WTC11 (cell line): ENCODE data around the gene RTN3. TPM values are rescaled to one million over a fixed set of nuclear protein-coding genes. Genes with fewer than 3 reads are reported as not detected.

Experiments used
- ATAC-seq: fragments of 200-7000 bp; cut with Tn5 transposase; 2 replicates; pipeline ENCODE4 v1.10.0; 2021; ENCODE audit warnings: mild to moderate bottlenecking, moderate library complexity
- CTCF ChIA-PET: fragments of 300-600 bp; sonication (Branson Sonifier 250); formaldehyde crosslinking; loops from one replicate; lab custom pipeline; 2021; ENCODE audit warnings: antibody characterized with exemption; lab: Charles Lee
- POLR2A ChIA-PET: fragments of 350-600 bp; sonication (Branson Sonifier 250); formaldehyde crosslinking; loops from one replicate; lab custom pipeline; 2021; ENCODE audit warnings: antibody characterized with exemption; lab: Charles Lee
- DNase-seq: peaks from one replicate; pipeline ENCODE4 v3.0.0; 2021; ENCODE audit warnings: low spot score
- H3K27ac Mint-ChIP-seq: 2 replicates; pipeline ENCODE4 v1.8.0; 2021; ENCODE audit warnings: mixed read lengths
- H3K27me3 Mint-ChIP-seq: 2 replicates; pipeline ENCODE4 v1.8.0; 2021; ENCODE audit warnings: low read depth, mild to moderate bottlenecking, moderate library complexity, mixed read lengths
- H3K36me3 Mint-ChIP-seq: 2 replicates; pipeline ENCODE4 v1.8.0; 2021; ENCODE audit warnings: mixed read lengths
- H3K4me1 Mint-ChIP-seq: 2 replicates; pipeline ENCODE4 v1.8.0; 2022; ENCODE audit warnings: mixed read lengths
- H3K4me3 Mint-ChIP-seq: 2 replicates; pipeline ENCODE4 v1.8.0; 2021; ENCODE audit warnings: mild to moderate bottlenecking, moderate library complexity, mixed read lengths
- H3K9me3 Mint-ChIP-seq: 2 replicates; pipeline ENCODE4 v1.8.0; 2021; ENCODE audit warnings: mixed read lengths
- AFF4 ChIP-seq: sonication (generic); formaldehyde crosslinking; IDR thresholded peaks from 2 replicates; pipeline ENCODE4 v1.8.1; 2023; ENCODE audit warnings: mild to moderate bottlenecking, missing genetic modification reagents, borderline replicate concordance
- E2F5 ChIP-seq: sonication (generic); formaldehyde crosslinking; IDR thresholded peaks from 2 replicates; pipeline ENCODE4 v1.8.1; 2022; ENCODE audit warnings: mild to moderate bottlenecking, moderate library complexity, missing genetic modification reagents
- EMX1 ChIP-seq: fragments of 250-450 bp; sonication (Bioruptor Pico); IDR thresholded peaks from 2 replicates; pipeline ENCODE4 v1.8.0; 2021; ENCODE audit warnings: mild to moderate bottlenecking
- ETV6 ChIP-seq: sonication (generic); formaldehyde crosslinking; IDR thresholded peaks from 2 replicates; pipeline ENCODE4 v1.8.1; 2022; ENCODE audit warnings: mild to moderate bottlenecking, missing genetic modification reagents
- FOXK1 ChIP-seq: sonication (generic); formaldehyde crosslinking; IDR thresholded peaks from 2 replicates; pipeline ENCODE4 v1.8.0; 2022; ENCODE audit warnings: mild to moderate bottlenecking, moderate library complexity, missing genetic modification reagents
- FOXP1 ChIP-seq: sonication (generic); formaldehyde crosslinking; IDR thresholded peaks from 2 replicates; pipeline ENCODE4 v1.8.0; 2022; ENCODE audit warnings: missing genetic modification reagents, mild to moderate bottlenecking, moderate library complexity, borderline replicate concordance
- GTF2I ChIP-seq: fragments of 250-450 bp; sonication (Bioruptor Pico); conservative IDR thresholded peaks from 2 replicates; pipeline ENCODE4 v1.4.0; 2021; ENCODE audit warnings: mild to moderate bottlenecking
- IRF2 ChIP-seq: sonication (generic); formaldehyde crosslinking; IDR thresholded peaks from 2 replicates; pipeline ENCODE4 v1.8.0; 2022; ENCODE audit warnings: low read depth, missing genetic modification reagents, borderline replicate concordance
- MLX ChIP-seq: sonication (generic); formaldehyde crosslinking; IDR thresholded peaks from 2 replicates; pipeline ENCODE4 v1.8.1; 2023; ENCODE audit warnings: mild to moderate bottlenecking, missing genetic modification reagents, moderate library complexity
- MYBL2 ChIP-seq: sonication (generic); formaldehyde crosslinking; IDR thresholded peaks from 2 replicates; pipeline ENCODE4 v1.8.1; 2023; ENCODE audit warnings: mild to moderate bottlenecking, moderate library complexity, missing genetic modification reagents
- NFYB ChIP-seq: sonication (generic); formaldehyde crosslinking; conservative IDR thresholded peaks from 2 replicates; pipeline ENCODE4 v1.8.0; 2022; ENCODE audit warnings: low read depth, missing genetic modification reagents
- OVOL2 ChIP-seq: fragments of 250-450 bp; sonication (Bioruptor Pico); IDR thresholded peaks from 2 replicates; pipeline ENCODE4 v1.9.0; 2021; ENCODE audit warnings: mild to moderate bottlenecking, borderline replicate concordance
- TEAD1 ChIP-seq: sonication (generic); formaldehyde crosslinking; IDR thresholded peaks from 2 replicates; pipeline ENCODE4 v1.8.0; 2022; ENCODE audit warnings: mild to moderate bottlenecking, missing genetic modification reagents
- total RNA-seq: library from RNA; stranded (reverse); gene quantifications from 3 replicates; pipeline ENCODE4 v1.2.3, GENCODE V29; 2021
- TF ChIP-seq, protein P1 (sequence below): fragments of 250-450 bp; sonication (Bioruptor Pico); IDR thresholded peaks from 2 replicates; pipeline ENCODE4 v1.9.0; 2021; ENCODE audit warnings: moderate library complexity, mild to moderate bottlenecking, inconsistent platforms, borderline replicate concordance
- TF ChIP-seq, protein P2 (sequence below): fragments of 250-450 bp; sonication (Bioruptor Pico); IDR thresholded peaks from 2 replicates; pipeline ENCODE4 v1.8.0; 2021; ENCODE audit warnings: mild to moderate bottlenecking
- TF ChIP-seq, protein P3 (sequence below): fragments of 200-600 bp; IDR thresholded peaks from 2 replicates; pipeline ENCODE4 v1.8.0; 2022; ENCODE audit warnings: antibody characterized with exemption
- TF ChIP-seq, protein P4 (sequence below): sonication (generic); formaldehyde crosslinking; IDR thresholded peaks from 2 replicates; pipeline ENCODE4 v1.8.1; 2022; ENCODE audit warnings: low read depth, missing genetic modification reagents, borderline replicate concordance
- TF ChIP-seq, protein P5 (sequence below): fragments of 250-450 bp; sonication (Bioruptor Pico); IDR thresholded peaks from 2 replicates; pipeline ENCODE4 v1.9.0; 2021; ENCODE audit warnings: mild to moderate bottlenecking

RTN3 gene
- total RNA-seq, 1 experiment from 2014 or later = 159 TPM

DNA sequence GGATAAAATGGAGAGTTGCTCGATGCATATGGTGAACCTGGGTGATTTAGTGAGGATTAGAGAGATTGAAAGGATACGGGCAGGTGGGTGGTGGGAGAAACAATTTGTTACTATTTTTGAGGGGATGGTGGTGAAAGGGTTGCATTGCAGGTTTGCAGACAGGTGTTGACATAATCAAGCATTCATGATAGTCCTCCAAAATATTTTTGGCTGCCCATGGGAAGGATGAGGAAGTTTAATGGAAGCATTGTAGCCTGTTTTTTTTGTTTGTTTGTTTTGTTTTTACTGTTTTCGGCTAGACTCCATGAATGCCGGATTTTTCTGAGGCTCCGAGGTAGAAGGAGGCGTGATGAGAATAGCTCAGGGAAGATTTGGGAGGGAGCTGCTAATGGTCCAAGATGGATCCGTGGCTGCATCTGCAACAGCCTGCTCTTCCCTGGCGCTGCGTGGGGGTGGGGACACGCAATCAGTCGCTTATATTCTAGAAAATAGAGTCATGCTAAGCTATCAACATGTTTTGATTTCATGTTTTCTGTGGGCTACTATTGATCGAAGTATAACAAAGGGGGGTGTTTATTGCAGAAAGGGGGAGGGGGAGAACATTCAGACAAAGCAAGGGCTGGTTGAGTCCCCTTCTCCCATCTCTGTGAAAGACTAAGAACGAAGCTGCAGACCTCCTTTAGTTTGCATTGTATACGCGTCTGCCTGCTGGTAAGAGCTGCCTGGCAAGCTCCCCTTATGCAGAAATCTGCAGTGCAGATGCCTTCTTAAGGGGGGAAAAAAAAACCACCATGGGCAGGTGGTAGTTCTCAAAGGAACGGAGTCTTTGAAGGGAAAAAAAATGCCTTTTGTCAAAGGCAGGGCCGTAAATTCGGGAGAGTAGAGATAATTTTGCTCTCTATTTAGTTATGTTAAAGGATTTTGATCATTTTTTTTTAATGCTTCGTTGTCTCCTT, 1.0 kb downstream of the RTN3 start:
- H3K36me3 Mint-ChIP-seq = no peaks in the 10 kb centered on the region
- peak; percentile 5 for ATAC-seq
- CTCF ChIA-PET = interaction anchor here (0.6 to 3.0 kb wide), 11 partner anchors 9 to 1114 kb away, joined by 3 to 25 read pairs (median 4); partner anchors contain the start of genes ATL3 and STX5

GRCh38 chr11:63683133-63683991, 2.1 kb downstream of the RTN3 start:
- Mint-ChIP-seq H3K27me3 (no peaks in the 10 kb centered on the region; the same call in 1 of the 2 replicates), H3K9me3 (no peaks in the 10 kb centered on the region), H3K36me3 (no peaks in the 10 kb centered on the region), H3K27ac (peak overlapping the region; percentile 84), H3K4me1 (peaks cover 42% of the 10 kb centered on the region), H3K4me3 (peak overlapping the region; percentile 93)
- DNase-seq (no peak), ATAC-seq (no peak)
- CTCF ChIA-PET = interaction anchor here (0.9 to 3.0 kb wide), 6 partner anchors 12 to 85 kb away, joined by 3 to 25 read pairs (median 6); partner anchors contain the start of gene ATL3
- POLR2A ChIA-PET = interaction anchor here (0.6 to 2.5 kb wide), 4 partner anchors 13 to 631 kb away, joined by 3 to 27 read pairs (median 4); partner anchors contain the start of gene ATL3
- TF ChIP-seq NFYB (CRISPR knock-in tag) (no peak), MYBL2 (no peak), FOXK1 (CRISPR knock-in tag) (no peak), E2F5 (no peak), TEAD1 (no peak), OVOL2 (CRISPR knock-in tag) (no peak), GTF2I (no peak), AFF4 (no peak), FOXP1 (CRISPR knock-in tag) (no peak), EMX1 (CRISPR knock-in tag) (no peak), MLX (CRISPR knock-in tag) (no peak)
- TF ChIP-seq, protein P1, sequence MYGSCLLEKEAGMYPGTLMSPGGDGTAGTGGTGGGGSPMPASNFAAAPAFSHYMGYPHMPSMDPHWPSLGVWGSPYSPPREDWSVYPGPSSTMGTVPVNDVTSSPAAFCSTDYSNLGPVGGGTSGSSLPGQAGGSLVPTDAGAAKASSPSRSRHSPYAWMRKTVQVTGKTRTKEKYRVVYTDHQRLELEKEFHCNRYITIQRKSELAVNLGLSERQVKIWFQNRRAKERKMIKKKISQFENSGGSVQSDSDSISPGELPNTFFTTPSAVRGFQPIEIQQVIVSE (CRISPR knock-in tag) = no peak
- TF ChIP-seq, protein P2, sequence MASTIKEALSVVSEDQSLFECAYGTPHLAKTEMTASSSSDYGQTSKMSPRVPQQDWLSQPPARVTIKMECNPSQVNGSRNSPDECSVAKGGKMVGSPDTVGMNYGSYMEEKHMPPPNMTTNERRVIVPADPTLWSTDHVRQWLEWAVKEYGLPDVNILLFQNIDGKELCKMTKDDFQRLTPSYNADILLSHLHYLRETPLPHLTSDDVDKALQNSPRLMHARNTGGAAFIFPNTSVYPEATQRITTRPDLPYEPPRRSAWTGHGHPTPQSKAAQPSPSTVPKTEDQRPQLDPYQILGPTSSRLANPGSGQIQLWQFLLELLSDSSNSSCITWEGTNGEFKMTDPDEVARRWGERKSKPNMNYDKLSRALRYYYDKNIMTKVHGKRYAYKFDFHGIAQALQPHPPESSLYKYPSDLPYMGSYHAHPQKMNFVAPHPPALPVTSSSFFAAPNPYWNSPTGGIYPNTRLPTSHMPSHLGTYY (CRISPR knock-in tag) = no peak
- TF ChIP-seq, protein P3, sequence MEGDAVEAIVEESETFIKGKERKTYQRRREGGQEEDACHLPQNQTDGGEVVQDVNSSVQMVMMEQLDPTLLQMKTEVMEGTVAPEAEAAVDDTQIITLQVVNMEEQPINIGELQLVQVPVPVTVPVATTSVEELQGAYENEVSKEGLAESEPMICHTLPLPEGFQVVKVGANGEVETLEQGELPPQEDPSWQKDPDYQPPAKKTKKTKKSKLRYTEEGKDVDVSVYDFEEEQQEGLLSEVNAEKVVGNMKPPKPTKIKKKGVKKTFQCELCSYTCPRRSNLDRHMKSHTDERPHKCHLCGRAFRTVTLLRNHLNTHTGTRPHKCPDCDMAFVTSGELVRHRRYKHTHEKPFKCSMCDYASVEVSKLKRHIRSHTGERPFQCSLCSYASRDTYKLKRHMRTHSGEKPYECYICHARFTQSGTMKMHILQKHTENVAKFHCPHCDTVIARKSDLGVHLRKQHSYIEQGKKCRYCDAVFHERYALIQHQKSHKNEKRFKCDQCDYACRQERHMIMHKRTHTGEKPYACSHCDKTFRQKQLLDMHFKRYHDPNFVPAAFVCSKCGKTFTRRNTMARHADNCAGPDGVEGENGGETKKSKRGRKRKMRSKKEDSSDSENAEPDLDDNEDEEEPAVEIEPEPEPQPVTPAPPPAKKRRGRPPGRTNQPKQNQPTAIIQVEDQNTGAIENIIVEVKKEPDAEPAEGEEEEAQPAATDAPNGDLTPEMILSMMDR = no peak

More for the DNA sequence above, 1.0 kb downstream of the RTN3 start:
- Mint-ChIP-seq H3K27ac (peak overlapping the region; percentile 84), H3K4me1 (peaks cover 33% of the 10 kb centered on the region), H3K9me3 (no peaks in the 10 kb centered on the region), H3K27me3 (no peaks in the 10 kb centered on the region; the same call in none of the 2 replicates)
- 0 out of 2 replicates have a peak, but pooled peaks have one; percentile 6 for TF ChIP-seq ETV6 (CRISPR knock-in tag)
- TF ChIP-seq, protein P4, sequence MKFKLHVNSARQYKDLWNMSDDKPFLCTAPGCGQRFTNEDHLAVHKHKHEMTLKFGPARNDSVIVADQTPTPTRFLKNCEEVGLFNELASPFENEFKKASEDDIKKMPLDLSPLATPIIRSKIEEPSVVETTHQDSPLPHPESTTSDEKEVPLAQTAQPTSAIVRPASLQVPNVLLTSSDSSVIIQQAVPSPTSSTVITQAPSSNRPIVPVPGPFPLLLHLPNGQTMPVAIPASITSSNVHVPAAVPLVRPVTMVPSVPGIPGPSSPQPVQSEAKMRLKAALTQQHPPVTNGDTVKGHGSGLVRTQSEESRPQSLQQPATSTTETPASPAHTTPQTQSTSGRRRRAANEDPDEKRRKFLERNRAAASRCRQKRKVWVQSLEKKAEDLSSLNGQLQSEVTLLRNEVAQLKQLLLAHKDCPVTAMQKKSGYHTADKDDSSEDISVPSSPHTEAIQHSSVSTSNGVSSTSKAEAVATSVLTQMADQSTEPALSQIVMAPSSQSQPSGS (CRISPR knock-in tag) = no peak
- TF ChIP-seq, protein P5, sequence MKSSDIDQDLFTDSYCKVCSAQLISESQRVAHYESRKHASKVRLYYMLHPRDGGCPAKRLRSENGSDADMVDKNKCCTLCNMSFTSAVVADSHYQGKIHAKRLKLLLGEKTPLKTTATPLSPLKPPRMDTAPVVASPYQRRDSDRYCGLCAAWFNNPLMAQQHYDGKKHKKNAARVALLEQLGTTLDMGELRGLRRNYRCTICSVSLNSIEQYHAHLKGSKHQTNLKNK = no peak
- no peak for TF ChIP-seq IRF2
- TF ChIP-seq, all 79 proteins: peak for 1
- peak overlapping the region; percentile 93 for H3K4me3 Mint-ChIP-seq
- no peak for DNase-seq
- POLR2A ChIA-PET = interaction anchor here (0.6 to 2.5 kb wide), 12 partner anchors 12 to 235 kb away, joined by 3 to 27 read pairs (median 3); partner anchors contain the start of gene ATL3
